Thoracic aorta (tissue), 2 donors: ENCODE results near the gene TCN1. TPM values are rescaled to one million over a fixed set of nuclear protein-coding genes. Genes with fewer than 3 reads are reported as not detected.
A peak's percentile ranks its signal among the peaks of the same experiment; 100 is the strongest.

Experiments
- ATAC-seq: fragments of 150-250 bp; one replicate; pipeline ENCODE4 v1.8.0; 2017; ENCODE audit warnings: low read depth; ENCODE audit not compliant: insufficient number of reproducible peaks, low FRiP score
- DNase-seq: peaks from one replicate; pipeline ENCODE4 v3.0.0-alpha.2; 2020; ENCODE audit warnings: low spot score
- H3K27ac ChIP-seq, 2 donors: fragments of 200-600 bp; sonication (generic); 1 replicate in 1 of 2; 2 replicates in 1 of 2; pipeline ENCODE4 v1.5.1; 2016; ENCODE audit warnings: mild to moderate bottlenecking in 2 of 2, moderate library complexity in 2 of 2
- H3K27me3 ChIP-seq: fragments of 200-600 bp; sonication (generic); replicated peaks from 2 replicates; pipeline ENCODE4 v1.6.0; 2016; ENCODE audit warnings: mild to moderate bottlenecking; ENCODE audit not compliant: insufficient read depth
- H3K36me3 ChIP-seq: fragments of 200-600 bp; sonication (generic); one replicate; pipeline ENCODE4 v1.5.1; 2016
- H3K4me1 ChIP-seq, 2 donors: fragments of 200-600 bp; sonication (generic); 1 replicate in 1 of 2; 2 replicates in 1 of 2; pipeline versions ENCODE4 v1.5.1 to v1.6.0; 2016; ENCODE audit warnings: low read depth in 2 of 2, mild to moderate bottlenecking in 1 of 2; ENCODE audit not compliant: control insufficient read depth in 1 of 2
- H3K4me3 ChIP-seq: fragments of 200-600 bp; sonication (generic); 2 replicates; pipeline ENCODE4 v1.5.1; 2016; ENCODE audit warnings: mild to moderate bottlenecking
- H3K9me3 ChIP-seq: fragments of 200-600 bp; sonication (generic); 2 replicates; pipeline ENCODE4 v1.5.1; 2016
- CTCF ChIP-seq: fragments of 200-600 bp; sonication (generic); IDR thresholded peaks from one replicate; pipeline ENCODE4 v1.5.1; 2019; ENCODE audit warnings: antibody characterized with exemption
- total RNA-seq, 2 donors: library from RNA; depleted of rRNA; stranded (reverse); fragments of >200 nt; gene quantifications; one replicate each; pipeline versions ENCODE4 v1.1.0 to v1.2.3, GENCODE V29; 2016

The TCN1 gene
- total RNA-seq, 2 donors from 2014 or later, result not detected

- H3K4me1 ChIP-seq, result peaks cover 4 to 7% of the 10 kb centered on the region in 2 donors
- no peaks in the 10 kb centered on the region for H3K9me3 ChIP-seq
- DNase-seq (no peak), ATAC-seq (no peak)
- H3K27me3 ChIP-seq, result no peaks in the 10 kb centered on the region
- H3K4me3 ChIP-seq, result no peak overlapping the region
- no peak for TF ChIP-seq CTCF
- H3K36me3 ChIP-seq, result no peaks in the 10 kb centered on the region
- H3K27ac ChIP-seq, result no peak overlapping the region
These were observed 50.5 kb downstream of the TCN1 start for GRCh38 chr11:59815754-59816153.

- no peak overlapping the region for H3K4me3 ChIP-seq
- no peak overlapping the region for H3K27ac ChIP-seq
- H3K4me1 ChIP-seq, result peaks cover 4 to 16% of the 10 kb centered on the region in 2 donors
- no peaks in the 10 kb centered on the region for H3K9me3 ChIP-seq
- DNase-seq (no peak), ATAC-seq (no peak)
- H3K36me3 ChIP-seq, result no peaks in the 10 kb centered on the region
- no peak for TF ChIP-seq CTCF
- H3K27me3 ChIP-seq, result no peaks in the 10 kb centered on the region
These were observed 52.3 kb downstream of the TCN1 start for GRCh38 chr11:59814021-59814420.

GRCh38 chr11:59813364-59813763 lies 52.9 kb downstream of the TCN1 start:
- no peak for TF ChIP-seq CTCF
- Histone ChIP-seq H3K4me1 (peaks cover 0 to 10% of the 10 kb centered on the region in 2 donors), H3K4me3 (no peak overlapping the region), H3K36me3 (no peaks in the 10 kb centered on the region), H3K27ac (no peak overlapping the region), H3K9me3 (no peaks in the 10 kb centered on the region), H3K27me3 (no peaks in the 10 kb centered on the region)
- ATAC-seq, result no peak
- DNase-seq, result no peak

- H3K4me3 ChIP-seq, result no peak overlapping the region
- no peak overlapping the region for H3K27ac ChIP-seq
- H3K36me3 ChIP-seq, result no peaks in the 10 kb centered on the region
- DNase-seq (no peak), ATAC-seq (no peak)
- H3K4me1 ChIP-seq, result peaks cover 0 to 9% of the 10 kb centered on the region in 2 donors
- no peaks in the 10 kb centered on the region for H3K27me3 ChIP-seq
- H3K9me3 ChIP-seq, result no peaks in the 10 kb centered on the region
- no peak for TF ChIP-seq CTCF
These were observed 54.1 kb downstream of the TCN1 start for GRCh38 chr11:59812220-59812619.

GRCh38 chr11:59810911-59811259 lies 55.4 kb downstream of the TCN1 start:
- DNase-seq, result no peak
- ATAC-seq, result no peak
- Histone ChIP-seq H3K27ac (peak overlapping the region; percentile 48 to 60), H3K9me3 (no peaks in the 10 kb centered on the region), H3K4me3 (peak overlapping the region; percentile 84), H3K36me3 (peaks cover 7% of the 10 kb centered on the region), H3K27me3 (no peaks in the 10 kb centered on the region), H3K4me1 (peaks cover 0 to 9% of the 10 kb centered on the region in 2 donors)
- TF ChIP-seq CTCF, result no peak
